Limb (tissue), 2 donors: ENCODE data around the gene HADHA.
"Not testable (repeated sequence)": the region's sequence is repeated elsewhere in the genome, so short reads cannot be mapped to it uniquely, and the experiment has no call there.

Experiments
- DNase-seq, 2 donors: peaks; one replicate each; pipeline ENCODE4 v3.0.0-alpha.2; 2016; ENCODE audit errors: extremely low spot score in 2 of 2

The HADHA gene

GRCh38 chr2:26244309-26245230 lies at the start of gene HADHA, which contains the start of gene HADHB:
HADHA (minus strand) TSS chr2:26244632; CDS start chr2:26244596, 36 bp downstream.
HADHB (plus strand) TSS chr2:26244939; CDS start chr2:26254255, 9,316 bp downstream.
- peak; percentile 93 to 94 for DNase-seq

DNA sequence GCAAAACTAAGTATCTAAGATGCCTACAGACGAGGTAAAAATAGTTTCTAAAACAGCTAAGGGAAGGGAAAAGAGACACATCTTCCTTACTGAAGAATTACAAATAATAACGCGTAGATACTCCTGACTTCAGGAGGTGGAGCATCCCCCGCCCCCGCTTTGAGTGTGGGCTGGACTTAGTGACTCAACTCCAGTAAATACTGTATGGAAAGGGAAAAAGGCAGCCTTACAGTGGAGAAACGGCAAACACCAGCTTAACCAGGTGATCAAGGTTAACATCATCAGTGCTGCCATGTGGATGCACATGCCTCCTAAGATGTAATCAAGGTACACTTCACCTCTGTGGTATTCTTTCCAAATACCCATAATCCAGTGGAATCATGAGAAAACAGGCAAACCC lies 48.2 kb upstream of the HADHA start:
- DNase-seq: no peak

DNA sequence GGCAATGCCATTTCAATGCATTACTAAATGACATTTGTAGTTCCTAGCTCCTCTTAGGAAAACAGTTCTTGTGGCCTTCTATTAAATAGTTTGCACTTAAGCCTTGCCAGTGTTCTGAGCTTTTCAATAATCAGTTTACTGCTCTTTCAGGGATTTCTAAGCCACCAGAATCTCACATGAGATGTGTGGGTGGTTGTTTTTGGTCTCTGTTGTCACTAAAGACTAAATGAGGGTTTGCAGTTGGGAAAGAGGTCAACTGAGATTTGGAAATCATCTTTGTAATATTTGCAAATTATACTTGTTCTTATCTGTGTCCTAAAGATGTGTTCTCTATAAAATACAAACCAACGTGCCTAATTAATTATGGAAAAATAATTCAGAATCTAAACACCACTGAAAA lies 45.6 kb upstream of the HADHA start:
- DNase-seq: no peak

GRCh38 chr2:26285931-26286330 lies 41.5 kb upstream of the HADHA start:
- DNase-seq: no peak

- no peak for DNase-seq
Observed at GRCh38 chr2:26284132-26284531, 39.7 kb upstream of the HADHA start.

DNA sequence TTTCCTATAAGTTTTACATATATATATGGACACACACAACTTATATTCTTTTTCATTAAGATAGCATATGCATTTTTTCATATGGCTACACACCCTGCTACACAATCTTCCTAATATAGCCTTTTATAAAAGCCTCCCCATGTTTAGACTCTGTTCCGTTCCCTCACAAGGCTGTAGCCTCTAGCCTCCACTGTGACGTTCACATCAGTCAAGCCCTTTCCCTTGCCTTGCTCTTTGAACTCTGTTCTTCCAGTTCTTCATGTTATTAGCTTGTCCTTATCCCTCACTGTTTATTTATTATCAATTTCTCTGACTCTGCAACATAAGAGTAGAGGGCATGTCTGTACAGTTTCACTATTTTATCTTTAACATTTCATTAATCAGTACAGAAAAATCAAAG lies 39.2 kb upstream of the HADHA start:
- no peak for DNase-seq

- no peak for DNase-seq
Observed at GRCh38 chr2:26281226-26281625, 36.8 kb upstream of the HADHA start.

DNA sequence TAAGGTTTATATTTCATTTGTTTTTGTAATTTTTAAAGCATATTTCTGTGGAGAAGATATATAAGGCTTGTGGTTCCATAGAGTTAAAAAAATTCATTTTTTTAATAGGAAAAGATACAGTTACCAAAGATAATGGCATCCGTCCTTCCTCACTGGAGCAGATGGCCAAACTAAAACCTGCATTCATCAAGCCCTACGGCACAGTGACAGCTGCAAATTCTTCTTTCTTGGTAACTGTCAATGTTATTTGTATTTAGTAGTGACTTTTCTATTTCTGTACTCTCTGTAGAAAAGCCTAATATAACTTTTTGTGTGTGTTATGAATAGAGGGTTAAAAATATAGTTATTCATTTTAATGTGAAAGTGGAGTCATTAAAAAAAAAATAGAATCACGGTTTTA lies 35.5 kb upstream of the HADHA start:
- DNase-seq: no peak

GRCh38 chr2:26276484-26277227 lies 32.2 kb upstream of the HADHA start:
- DNase-seq: no peak

GRCh38 chr2:26274058-26274613 lies 29.7 kb upstream of the HADHA start:
- no peak for DNase-seq

DNA sequence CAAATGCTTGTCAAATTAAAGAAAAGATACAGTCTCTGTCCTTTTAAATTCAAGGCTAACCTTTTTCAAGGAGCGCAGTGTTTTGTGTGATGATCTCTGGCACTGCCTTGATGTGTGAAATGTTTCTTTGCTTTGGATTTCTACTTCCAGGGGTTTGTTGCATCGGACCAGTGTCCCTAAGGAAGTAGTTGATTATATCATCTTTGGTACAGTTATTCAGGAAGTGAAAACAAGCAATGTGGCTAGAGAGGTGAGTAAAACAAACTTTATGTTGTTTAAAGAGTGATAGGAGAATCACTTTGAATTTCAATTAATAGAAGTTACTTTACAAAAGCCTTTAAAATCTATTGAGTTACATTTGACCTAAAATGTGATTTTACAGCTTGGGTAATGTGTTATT lies 29.1 kb upstream of the HADHA start:
- DNase-seq: no peak

DNA sequence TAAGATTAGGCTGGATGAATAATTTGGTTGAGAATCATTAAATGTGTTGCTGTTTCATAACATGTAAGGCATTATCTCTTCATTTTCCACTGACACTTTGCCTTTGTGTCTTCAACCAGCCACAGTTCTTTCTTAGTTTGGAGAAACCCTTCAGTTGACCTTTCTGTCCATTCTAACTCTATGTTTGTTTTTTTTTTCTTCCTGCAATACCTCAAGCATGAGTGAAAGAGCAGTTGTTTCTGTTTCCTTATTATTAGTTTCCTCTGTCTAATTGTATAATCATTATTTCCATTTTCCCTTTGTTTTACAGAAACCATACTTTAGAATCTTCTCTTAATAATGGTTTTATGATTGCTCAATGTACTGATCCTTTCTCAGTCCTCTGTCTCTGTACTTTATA lies 25.9 kb upstream of the HADHA start:
- no peak for DNase-seq

DNA sequence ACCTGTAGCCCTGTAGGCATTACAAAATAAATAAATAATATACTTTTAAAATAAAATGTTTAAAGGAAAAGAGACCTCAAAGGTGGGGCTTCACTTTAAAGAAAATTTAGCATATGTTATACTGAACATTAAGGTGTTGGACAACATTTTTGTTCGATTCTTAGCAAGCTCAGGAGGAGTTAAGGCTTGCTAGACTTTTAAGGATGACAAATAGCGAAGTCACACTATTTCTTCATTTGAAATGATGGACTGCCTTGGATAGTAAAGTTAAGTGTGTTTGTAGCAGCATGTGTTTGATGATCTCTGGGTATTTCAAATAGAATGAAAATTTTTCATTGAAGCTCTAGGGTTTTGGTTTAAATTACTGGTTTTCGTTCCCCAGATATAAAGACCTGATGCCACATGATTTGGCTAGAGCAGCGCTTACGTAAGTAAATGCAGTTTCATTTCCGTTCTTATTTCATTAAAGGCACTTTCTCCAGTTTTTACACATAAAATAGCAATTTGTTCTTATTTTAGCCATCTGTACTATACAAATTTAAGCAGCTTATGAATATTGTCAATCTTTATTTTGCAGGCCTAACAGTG lies 25.2 kb upstream of the HADHA start:
- DNase-seq: no peak

- DNase-seq: not testable (repeated sequence)
Observed at GRCh38 chr2:26268670-26269385, 24.4 kb upstream of the HADHA start.

GRCh38 chr2:26268213-26268612 lies 23.8 kb upstream of the HADHA start:
- no peak for DNase-seq

DNA sequence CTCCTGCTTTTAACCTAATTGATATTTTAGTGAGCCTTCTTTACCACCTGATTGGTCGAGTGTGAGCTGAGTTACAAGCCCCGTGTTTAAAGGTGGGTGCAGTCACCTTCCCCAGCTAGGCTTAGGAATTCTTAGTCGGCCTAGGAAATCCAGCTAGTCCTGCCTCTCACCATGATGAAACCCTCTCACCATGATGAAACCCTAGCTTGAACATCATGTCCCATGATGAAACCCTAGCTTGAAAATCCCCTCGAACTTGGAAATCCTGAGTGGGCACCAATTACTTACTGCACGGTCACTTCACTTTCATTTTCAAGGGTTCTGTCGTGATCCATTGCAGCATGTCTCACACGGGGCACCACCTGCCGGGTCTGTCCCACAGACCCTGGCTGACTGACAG lies 14.4 kb upstream of the HADHA start:
- DNase-seq: not testable (repeated sequence)

DNA sequence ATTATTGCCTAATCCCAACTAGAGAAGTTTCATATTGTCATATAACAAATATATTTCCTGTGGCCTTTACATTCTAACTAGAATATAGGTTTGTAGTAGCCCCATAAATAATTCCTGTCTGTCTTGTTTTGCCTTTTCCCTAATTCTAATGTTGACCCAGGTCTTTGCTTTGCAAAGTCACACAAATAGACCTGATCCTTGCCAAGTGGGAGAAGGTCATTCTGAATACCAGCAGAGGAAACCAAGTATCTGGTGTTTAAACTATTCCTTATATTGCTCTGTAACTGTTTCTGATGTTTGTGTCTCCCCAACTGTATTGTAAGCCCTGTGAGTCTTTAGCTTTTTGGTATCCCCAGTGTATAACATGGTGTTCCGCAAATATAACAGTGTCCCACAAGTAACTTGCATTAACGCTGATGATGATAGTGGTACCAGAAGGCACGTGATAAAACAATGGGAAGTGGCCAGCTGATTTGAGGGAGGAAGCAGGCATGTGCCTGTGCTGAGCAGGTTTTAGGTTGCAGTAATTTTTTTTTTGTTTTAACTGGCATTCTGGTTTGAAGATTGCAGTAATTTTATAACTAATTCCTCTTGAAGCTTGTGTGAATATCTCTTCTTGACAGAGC lies 11.4 kb upstream of the HADHA start:
- DNase-seq: no peak

GRCh38 chr2:26251893-26252292 lies 7.5 kb upstream of the HADHA start:
- no peak for DNase-seq

GRCh38 chr2:26249625-26250024 lies 5.2 kb upstream of the HADHA start:
- no peak for DNase-seq

DNA sequence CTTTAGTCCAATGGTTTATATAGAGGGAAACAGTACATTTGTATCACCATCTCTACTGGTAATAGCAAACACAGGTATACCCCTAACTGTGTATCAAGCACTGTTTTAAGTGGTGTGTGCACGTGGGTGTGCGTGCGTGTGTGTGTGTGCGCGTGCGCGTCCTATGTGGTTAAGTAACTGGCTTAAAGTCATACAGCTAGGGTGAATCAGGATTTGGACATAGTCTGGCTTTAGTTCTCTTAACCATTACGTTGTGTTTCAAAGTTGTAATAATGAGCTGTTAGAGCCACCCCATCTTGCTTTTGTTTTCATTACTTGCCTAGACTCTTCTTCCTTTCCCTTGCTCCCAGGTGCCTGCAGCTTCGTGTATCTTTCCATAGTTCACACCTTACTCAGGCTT lies 2.4 kb upstream of the HADHA start:
- no peak for DNase-seq

DNA sequence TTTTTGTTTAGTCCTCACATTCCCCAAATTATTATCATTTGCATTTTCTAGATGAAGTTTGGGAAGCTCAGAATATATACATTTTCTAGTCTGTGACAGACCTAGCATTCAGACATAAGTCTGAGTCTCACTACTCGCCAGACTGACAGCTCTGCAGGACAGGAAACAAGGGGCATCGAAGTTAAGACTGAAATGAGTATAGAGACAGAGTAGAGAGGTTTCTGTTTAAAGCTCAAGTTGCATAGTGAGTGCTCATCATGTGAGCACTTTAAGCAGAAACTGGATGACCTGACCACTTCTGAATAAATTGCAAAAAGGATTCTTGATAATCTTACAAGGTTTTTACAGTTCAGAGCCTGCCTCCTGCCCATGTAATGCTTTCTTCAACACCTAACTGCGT lies 1.4 kb upstream of the HADHA start:
- no peak for DNase-seq
